ENCODE data around the gene REG4. TPM values are rescaled to one million over a fixed set of nuclear protein-coding genes. Genes with fewer than 3 reads are reported as not detected.
A peak's percentile ranks its signal among the peaks of the same experiment; 100 is the strongest.

REG4 gene
- total and polyA plus RNA-seq, 2 experiments from 2014 or later: not detected

DNA sequence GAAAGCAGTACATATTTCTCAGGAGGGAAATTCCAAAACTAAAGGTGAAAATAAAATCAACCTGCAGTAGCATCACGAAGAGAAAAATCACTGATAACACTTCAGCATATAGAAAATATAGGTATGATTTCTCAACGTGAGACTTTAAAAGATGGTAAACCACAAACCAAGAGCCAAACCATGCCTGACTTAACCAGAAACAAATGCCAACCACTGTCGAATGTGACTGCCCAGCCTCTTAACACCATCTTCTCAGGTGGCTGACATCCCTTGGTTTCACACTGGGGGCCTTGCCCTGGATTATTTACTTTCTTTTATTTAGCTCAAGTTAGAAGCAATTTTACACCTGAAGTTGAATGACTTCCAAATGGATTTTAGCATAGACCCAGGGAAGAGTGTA lies 52.7 kb downstream of the REG4 start:
- H3K27me3 ChIP-seq: no peaks in the 10 kb centered on the region
- no peak overlapping the region for H3K4me3 ChIP-seq
- no peak overlapping the region for H3K27ac ChIP-seq
- no peaks in the 10 kb centered on the region for H3K9me3 ChIP-seq (ENCODE audit: low read depth)
- H3K4me1 ChIP-seq (ENCODE audit: low read depth): no peaks in the 10 kb centered on the region
- TF ChIP-seq, protein P1, sequence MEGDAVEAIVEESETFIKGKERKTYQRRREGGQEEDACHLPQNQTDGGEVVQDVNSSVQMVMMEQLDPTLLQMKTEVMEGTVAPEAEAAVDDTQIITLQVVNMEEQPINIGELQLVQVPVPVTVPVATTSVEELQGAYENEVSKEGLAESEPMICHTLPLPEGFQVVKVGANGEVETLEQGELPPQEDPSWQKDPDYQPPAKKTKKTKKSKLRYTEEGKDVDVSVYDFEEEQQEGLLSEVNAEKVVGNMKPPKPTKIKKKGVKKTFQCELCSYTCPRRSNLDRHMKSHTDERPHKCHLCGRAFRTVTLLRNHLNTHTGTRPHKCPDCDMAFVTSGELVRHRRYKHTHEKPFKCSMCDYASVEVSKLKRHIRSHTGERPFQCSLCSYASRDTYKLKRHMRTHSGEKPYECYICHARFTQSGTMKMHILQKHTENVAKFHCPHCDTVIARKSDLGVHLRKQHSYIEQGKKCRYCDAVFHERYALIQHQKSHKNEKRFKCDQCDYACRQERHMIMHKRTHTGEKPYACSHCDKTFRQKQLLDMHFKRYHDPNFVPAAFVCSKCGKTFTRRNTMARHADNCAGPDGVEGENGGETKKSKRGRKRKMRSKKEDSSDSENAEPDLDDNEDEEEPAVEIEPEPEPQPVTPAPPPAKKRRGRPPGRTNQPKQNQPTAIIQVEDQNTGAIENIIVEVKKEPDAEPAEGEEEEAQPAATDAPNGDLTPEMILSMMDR (IDR thresholded peaks at IDR 0.05; ENCODE audit: low read depth, low read length): no peak
- no peaks in the 10 kb centered on the region for H3K36me3 ChIP-seq
- no peak for DNase-seq (ENCODE audit: low read depth in 1 of 2, low spot score in 1 of 2)

DNA sequence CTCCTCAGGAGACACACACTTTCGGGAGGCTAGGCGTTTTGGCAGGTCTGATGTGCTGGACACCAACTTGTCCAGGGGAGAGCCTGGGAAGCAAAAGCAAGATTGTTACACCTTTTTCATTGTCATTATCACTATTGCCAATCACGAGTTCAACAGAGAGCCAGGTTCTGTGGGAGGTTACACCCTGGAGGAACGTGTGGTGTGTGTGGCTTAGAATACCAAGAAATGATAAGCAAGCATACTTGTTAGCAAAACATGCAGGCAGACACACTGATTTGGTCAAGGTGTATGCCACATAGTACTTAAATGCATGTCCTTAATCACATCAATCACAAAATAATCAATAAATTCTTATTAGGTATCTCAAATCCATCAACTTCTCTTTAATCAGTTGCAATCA lies 58.7 kb downstream of the REG4 start:
- H3K4me1 ChIP-seq (ENCODE audit: low read depth): peaks cover 7% of the 10 kb centered on the region
- no peak overlapping the region for H3K27ac ChIP-seq
- no peaks in the 10 kb centered on the region for H3K36me3 ChIP-seq
- no peaks in the 10 kb centered on the region for H3K9me3 ChIP-seq (ENCODE audit: low read depth)
- no peak overlapping the region for H3K4me3 ChIP-seq
- TF ChIP-seq, protein P1 (IDR thresholded peaks at IDR 0.05; ENCODE audit: low read depth, low read length): no peak
- no peak for DNase-seq (ENCODE audit: low read depth in 1 of 2, low spot score in 1 of 2)
- H3K27me3 ChIP-seq: no peaks in the 10 kb centered on the region

DNA sequence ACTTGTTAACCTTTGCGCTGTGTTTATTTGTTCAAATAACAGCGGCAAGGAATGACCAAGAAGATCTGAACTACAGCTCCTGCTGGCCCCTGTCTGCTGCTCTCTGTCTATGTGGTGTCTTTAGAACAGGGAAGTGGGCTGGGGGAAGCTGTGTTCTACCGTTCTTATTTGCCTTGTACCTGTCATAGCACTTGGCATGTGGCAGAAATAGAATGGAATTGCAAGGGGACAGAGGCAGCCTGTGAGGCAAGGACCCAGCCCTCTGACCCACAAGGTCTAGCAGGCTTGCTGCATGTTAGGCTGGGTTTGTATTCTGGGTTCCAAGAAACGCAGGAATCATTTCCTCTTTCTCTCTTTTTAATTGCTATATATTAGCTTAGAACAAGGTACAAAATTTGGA lies 63.2 kb downstream of the REG4 start:
- H3K9me3 ChIP-seq (ENCODE audit: low read depth): no peaks in the 10 kb centered on the region
- no peak overlapping the region for H3K27ac ChIP-seq
- H3K4me3 ChIP-seq: no peak overlapping the region
- no peaks in the 10 kb centered on the region for H3K27me3 ChIP-seq
- peak in 1 of 2 donors; percentile 23 for DNase-seq (ENCODE audit: low read depth in 1 of 2, low spot score in 1 of 2)
- H3K36me3 ChIP-seq: no peaks in the 10 kb centered on the region
- peaks cover 12% of the 10 kb centered on the region for H3K4me1 ChIP-seq (ENCODE audit: low read depth)
- TF ChIP-seq, protein P1 (IDR thresholded peaks at IDR 0.05; ENCODE audit: low read depth, low read length): no peak

DNA sequence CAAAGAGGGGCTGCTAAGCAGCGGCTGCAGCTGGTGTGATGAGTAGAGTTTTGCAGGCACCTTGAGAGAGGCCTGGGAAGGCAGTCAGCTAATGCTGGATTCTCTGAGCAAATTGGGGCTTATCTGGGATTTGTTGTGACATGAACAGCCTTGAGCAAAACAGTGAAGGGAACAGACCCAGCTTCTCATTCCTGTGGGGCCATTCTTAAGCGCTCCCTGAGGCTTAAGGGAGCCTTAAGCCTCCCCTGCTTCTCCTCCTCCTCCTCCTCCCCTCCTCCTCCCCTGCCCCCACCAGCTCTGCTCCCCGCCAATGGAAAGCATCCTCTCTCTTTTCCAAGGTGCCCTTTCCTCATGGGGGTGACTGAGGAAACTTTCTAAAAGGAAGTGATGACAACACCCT lies 63.8 kb downstream of the REG4 start:
- no peak overlapping the region for H3K27ac ChIP-seq
- H3K9me3 ChIP-seq (ENCODE audit: low read depth): no peaks in the 10 kb centered on the region
- H3K36me3 ChIP-seq: no peaks in the 10 kb centered on the region
- H3K4me3 ChIP-seq: no peak overlapping the region
- peaks cover 12% of the 10 kb centered on the region for H3K4me1 ChIP-seq (ENCODE audit: low read depth)
- peak in 1 of 2 donors; percentile 25 for DNase-seq (ENCODE audit: low read depth in 1 of 2, low spot score in 1 of 2)
- no peaks in the 10 kb centered on the region for H3K27me3 ChIP-seq
- TF ChIP-seq, protein P1 (IDR thresholded peaks at IDR 0.05; ENCODE audit: low read depth, low read length): no peak

DNA sequence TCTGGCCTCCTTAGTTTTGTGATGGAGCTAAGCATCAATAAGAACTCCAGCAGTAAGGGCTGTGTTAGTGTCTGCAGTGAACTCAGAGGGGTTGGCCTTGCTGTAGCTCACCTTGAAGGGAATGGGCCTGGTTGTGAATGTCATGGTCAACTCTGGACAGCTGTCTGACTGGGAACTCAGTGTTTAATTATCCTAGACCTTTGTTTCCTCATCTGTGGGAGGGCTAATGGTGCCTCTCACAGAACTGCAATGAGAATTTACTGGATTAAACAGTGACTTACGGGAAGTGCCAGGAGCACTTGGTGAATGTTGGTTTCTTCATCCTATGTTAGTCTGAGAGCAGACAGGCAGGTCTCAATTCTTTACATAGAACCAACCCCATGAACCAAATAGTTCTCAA lies 66.2 kb downstream of the REG4 start:
- H3K4me3 ChIP-seq: no peak overlapping the region
- TF ChIP-seq, protein P1 (IDR thresholded peaks at IDR 0.05; ENCODE audit: low read depth, low read length): no peak
- no peaks in the 10 kb centered on the region for H3K36me3 ChIP-seq
- peaks cover 12% of the 10 kb centered on the region for H3K4me1 ChIP-seq (ENCODE audit: low read depth)
- H3K9me3 ChIP-seq (ENCODE audit: low read depth): no peaks in the 10 kb centered on the region
- no peak for DNase-seq (ENCODE audit: low read depth in 1 of 2, low spot score in 1 of 2)
- no peaks in the 10 kb centered on the region for H3K27me3 ChIP-seq
- no peak overlapping the region for H3K27ac ChIP-seq

DNA sequence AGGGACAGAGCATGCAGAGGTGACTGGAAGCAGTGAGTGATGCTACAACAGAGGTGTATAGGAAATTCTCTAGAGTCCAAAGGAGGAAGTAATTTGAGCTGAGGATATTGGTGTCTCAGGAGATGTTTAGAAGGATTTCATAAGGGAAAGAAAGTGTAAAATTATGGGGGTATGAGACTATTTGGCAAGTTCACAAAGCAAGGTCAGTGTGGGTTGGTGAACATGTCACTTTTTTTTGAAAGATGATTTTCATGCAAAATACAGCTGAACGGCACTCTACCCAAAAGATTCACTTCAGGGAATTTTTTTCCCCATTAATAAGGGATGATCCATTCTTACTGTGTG lies 66.7 kb downstream of the REG4 start:
- TF ChIP-seq, protein P1 (IDR thresholded peaks at IDR 0.05; ENCODE audit: low read depth, low read length): no peak
- peaks cover 12% of the 10 kb centered on the region for H3K4me1 ChIP-seq (ENCODE audit: low read depth)
- no peaks in the 10 kb centered on the region for H3K27me3 ChIP-seq
- no peak for DNase-seq (ENCODE audit: low read depth in 1 of 2, low spot score in 1 of 2)
- H3K4me3 ChIP-seq: no peak overlapping the region
- no peak overlapping the region for H3K27ac ChIP-seq
- no peaks in the 10 kb centered on the region for H3K9me3 ChIP-seq (ENCODE audit: low read depth)
- H3K36me3 ChIP-seq: no peaks in the 10 kb centered on the region
